Spleen (tissue), 7 donors: ENCODE results near the gene LCMT1.

Source experiments
- CTCF ChIP-seq, 11 experiments: fragments of 200-600 bp in 7 of 11; fragments of 450-650 bp in 4 of 11; sonication (generic) in 4 of 11; IDR thresholded peaks in 8 of 11; conservative IDR thresholded peaks in 3 of 11; 1 replicate in 7 of 11; 2 replicates in 4 of 11; pipeline versions ENCODE4 v1.4.0 to v1.8.0; 2016 to 2021; ENCODE audit warnings: antibody characterized with exemption in 11 of 11, inconsistent platforms in 4 of 11, mild to moderate bottlenecking in 1 of 11
- POLR2A ChIP-seq, 3 donors: fragments of 450-650 bp; IDR thresholded peaks; one replicate each; pipeline ENCODE4 v1.5.1; 2017; ENCODE audit warnings: antibody characterized with exemption in 3 of 3, mild to moderate bottlenecking in 1 of 3
- donor health status: DM: no; HTN: no; CAD: no; lungs with moderate emphysema.
- donor health status: DM: no; HTN: no; CAD: no.
- donor health status: DM: no; HTN: no; CAD: no.

GRCh38 chr16:25083065-25083464, 28.5 kb upstream of the LCMT1 start:
- no peak for TF ChIP-seq CTCF (IDR thresholded peaks at IDR 0.05 in 8 of 11, conservative IDR thresholded peaks at IDR 0.05 in 3 of 11)
- TF ChIP-seq POLR2A (IDR thresholded peaks at IDR 0.05) = no peak
